HAP-1 (cell line): ENCODE measurements around the gene BTBD7.
"Not testable (repeated sequence)": the region's sequence is repeated elsewhere in the genome, so short reads cannot be mapped to it uniquely, and the experiment has no call there.

ENCODE experiments used
- DNase-seq, 2 experiments: peaks; one replicate each; pipeline ENCODE4 v3.0.0-alpha.2; 2016 to 2020; ENCODE audit warnings: low spot score in 2 of 2
- H3K27me3 ChIP-seq: fragments of 250-450 bp; sonication (Bioruptor Pico); 2 replicates; pipeline ENCODE4 v1.5.1; 2020; ENCODE audit warnings: low read depth, mild to moderate bottlenecking, moderate library complexity
- H3K36me3 ChIP-seq: fragments of 250-450 bp; sonication (Bioruptor Pico); replicated peaks from 2 replicates; pipeline ENCODE4 v1.5.1; 2020; ENCODE audit warnings: mild to moderate bottlenecking
- H3K4me1 ChIP-seq: fragments of 250-450 bp; sonication (Bioruptor Pico); 2 replicates; pipeline ENCODE4 v1.5.1; 2020; ENCODE audit warnings: mild to moderate bottlenecking
- H3K4me3 ChIP-seq: fragments of 250-450 bp; sonication (Bioruptor Pico); 2 replicates; pipeline ENCODE4 v1.5.1; 2020; ENCODE audit warnings: mild to moderate bottlenecking, moderate library complexity
- H3K9me3 ChIP-seq: fragments of 250-450 bp; sonication (Bioruptor Pico); 2 replicates; pipeline ENCODE4 v1.5.1; 2020; ENCODE audit warnings: mild to moderate bottlenecking, moderate library complexity
- in situ Hi-C: fragments of 300-500 bp; cut with MboI; formaldehyde crosslinking; loops from 3 replicates; pipeline ENCODE4 v1.14.3; 2020; ENCODE audit warnings: low sequenced_read_pairs, inconsistent platforms, mixed read lengths

The BTBD7 gene

DNA sequence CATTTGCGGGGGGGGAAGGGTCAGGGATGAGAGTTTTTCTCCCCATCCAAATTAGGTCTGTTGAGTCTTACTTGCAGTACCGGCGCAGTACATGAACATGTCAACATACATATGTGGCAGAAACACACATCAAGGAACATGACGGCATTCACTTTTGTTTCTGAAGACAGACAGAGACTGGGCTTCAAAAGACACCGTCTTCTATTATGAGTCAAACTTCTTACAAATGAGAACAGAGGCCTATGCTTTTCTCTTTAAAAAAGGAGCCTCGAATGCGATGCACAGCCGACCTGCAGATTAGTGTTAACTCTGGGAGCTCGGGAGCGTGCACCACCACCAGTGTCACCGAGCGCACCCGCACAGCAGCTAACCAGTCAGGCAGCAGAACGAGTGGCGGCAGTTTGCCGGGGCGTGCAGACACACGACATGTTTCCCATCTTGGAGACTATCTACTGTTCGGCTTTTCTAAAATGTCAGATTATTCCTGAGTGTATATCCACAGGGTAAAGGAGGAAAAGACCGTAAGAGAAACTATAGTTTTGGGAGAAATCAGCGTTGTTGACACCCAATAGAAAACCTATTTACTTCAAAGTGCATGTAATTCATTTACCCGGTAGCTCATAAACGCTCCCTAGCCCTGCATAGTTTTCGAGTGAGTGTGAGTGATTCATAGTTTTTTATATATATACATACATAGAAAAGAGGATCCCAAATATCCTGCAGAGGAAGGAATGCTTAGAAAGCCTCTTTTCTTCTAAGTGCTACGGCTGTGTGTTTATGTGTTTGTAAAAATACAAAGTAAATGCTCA lies 92.8 kb downstream of the BTBD7 start:
- Histone ChIP-seq H3K4me3 (no peak overlapping the region), H3K27me3 (no peaks in the 10 kb centered on the region), H3K4me1 (no peaks in the 10 kb centered on the region), H3K9me3 (no peaks in the 10 kb centered on the region), H3K36me3 (peaks cover 6% of the 10 kb centered on the region)
- in situ Hi-C loops, result no loop called here
- no peak for DNase-seq

DNA sequence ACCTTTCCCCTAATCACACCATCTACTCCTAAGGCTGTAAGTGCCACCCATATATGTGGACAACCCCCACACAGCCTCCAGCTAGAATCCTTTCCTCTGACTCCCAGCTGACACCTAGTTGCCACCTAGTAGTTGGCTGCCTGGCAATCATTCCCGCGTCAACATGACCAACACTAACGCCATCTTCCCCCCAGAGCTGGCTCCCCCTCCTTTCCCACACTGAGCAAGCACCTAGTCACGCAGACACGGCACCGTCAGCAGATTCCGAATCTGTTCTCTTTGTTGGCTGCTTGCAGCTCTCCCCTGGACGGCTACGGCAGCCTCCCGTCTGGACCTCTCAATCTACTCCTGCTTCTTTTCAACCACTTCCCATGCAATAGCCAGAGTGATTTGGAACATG lies 98.0 kb downstream of the BTBD7 start:
- Histone ChIP-seq H3K4me3 (no peak overlapping the region), H3K36me3 (no peaks in the 10 kb centered on the region), H3K9me3 (no peaks in the 10 kb centered on the region), H3K27me3 (no peaks in the 10 kb centered on the region), H3K4me1 (no peaks in the 10 kb centered on the region)
- no peak for DNase-seq
- in situ Hi-C loops, result no loop called here

DNA sequence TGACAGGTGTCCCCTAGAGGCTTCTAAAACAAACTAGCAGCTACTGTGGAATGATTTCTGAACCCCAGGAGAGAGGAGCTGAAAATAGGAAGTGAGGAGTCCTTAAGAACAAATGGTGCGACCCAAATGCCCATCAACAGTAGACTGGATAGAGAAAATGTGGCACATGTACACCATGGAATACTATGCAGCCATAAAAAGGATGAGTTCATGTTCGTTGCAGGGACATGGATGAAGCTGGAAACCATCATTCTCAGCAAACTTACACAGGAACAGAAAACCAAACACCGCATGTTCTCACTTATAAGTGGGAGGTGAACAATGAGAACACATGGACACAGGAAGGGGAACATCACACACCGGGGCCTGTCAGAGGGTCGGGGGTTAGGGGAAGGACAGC lies 99.8 kb downstream of the BTBD7 start:
- in situ Hi-C loops, H3K9me3 ChIP-seq, H3K4me1 ChIP-seq, DNase-seq, H3K4me3 ChIP-seq, H3K36me3 ChIP-seq, H3K27me3 ChIP-seq: not testable (repeated sequence)

DNA sequence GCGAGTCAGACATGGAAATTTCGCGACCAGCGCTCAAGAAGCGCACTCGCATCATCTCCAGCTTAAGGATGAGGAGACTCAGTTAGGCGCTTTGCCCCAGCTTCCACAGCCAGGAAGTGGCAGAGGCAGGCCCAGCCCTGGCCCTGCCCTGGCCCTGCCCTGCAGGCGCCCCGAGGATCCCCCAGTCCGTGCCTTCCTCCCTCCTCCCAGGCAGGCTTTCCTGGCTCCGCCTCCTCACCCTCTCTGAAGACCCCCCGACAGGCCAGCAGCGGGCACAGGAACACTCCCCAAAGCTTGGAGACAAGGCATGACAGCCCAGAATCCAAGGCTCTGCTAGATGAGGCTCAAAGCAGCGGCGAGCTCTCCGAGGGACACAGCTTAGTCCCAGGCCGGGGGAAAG lies 100.7 kb downstream of the BTBD7 start:
- peaks cover 16% of the 10 kb centered on the region for H3K36me3 ChIP-seq
- H3K4me3 ChIP-seq, result no peak overlapping the region
- H3K4me1 ChIP-seq, result no peaks in the 10 kb centered on the region
- H3K27me3 ChIP-seq, result no peaks in the 10 kb centered on the region
- H3K9me3 ChIP-seq, result no peaks in the 10 kb centered on the region
- DNase-seq, result no peak
- in situ Hi-C loops, result no loop called here

DNA sequence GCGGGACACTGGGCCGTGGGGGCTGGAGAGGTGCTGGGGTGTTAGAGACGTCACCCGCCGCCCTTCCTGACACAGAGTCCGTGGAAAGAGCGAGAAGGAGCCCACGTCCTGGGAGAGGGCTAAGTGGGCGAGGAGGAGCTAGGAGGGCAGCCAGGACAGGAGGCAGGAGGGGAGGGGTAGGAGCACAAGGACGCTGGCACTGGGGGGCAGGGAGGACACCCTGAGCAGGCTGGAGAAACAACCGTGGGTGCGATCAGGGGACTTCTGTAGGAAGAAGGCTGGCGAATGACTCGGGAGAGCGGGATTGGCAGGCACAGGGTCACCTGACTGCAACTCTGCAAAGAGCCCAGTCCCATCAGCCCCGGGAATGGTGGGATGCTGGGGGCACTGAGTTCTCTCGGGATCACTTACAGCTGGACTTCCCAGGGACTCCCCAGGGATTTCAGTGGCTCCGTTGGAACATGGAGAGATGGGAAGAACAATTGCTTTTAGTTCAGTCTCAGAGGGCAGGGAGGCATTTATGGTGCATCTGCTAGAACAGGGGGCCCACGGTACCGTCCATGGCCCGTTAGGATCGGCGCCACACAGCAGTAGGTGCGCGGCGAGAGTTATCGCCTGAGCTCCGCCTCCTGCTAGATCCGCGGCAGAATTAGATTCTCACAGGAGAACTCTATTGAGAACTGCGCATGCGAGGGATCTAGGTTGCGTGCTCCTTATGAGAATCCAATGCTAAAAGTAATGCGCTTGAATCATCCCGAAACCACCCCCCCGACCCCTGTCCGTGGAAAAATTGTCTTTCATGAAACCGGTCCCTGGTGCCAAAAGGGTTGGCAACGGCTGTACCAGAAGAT lies 101.5 kb downstream of the BTBD7 start:
- Histone ChIP-seq H3K27me3 (no peaks in the 10 kb centered on the region), H3K4me1 (no peaks in the 10 kb centered on the region), H3K4me3 (no peak overlapping the region), H3K9me3 (no peaks in the 10 kb centered on the region), H3K36me3 (peaks cover 20% of the 10 kb centered on the region)
- DNase-seq, result peak in 1 of 2 experiments; percentile 27
- in situ Hi-C loops, result no loop called here

DNA sequence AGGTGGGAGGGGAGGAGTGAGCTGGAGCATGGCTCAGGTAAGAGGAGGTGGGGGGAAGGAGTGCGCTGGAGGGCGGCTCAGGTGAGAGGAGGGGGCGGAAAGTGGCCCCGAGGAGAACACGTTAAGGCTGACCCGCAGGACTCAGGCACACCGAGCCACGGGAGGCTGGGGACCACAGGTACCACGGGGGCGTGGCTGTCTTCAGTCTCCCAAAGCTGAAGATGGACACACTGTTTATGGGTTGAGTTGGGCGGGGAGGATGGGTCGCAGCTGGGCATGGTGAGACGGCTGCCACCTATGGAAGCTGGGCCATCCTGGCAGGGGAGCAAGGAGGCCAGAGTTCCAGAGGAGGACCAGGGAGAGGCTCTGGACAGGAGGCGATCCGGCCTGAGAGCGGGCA lies 102.3 kb downstream of the BTBD7 start:
- in situ Hi-C loops, result no loop called here
- no peak for DNase-seq

DNA sequence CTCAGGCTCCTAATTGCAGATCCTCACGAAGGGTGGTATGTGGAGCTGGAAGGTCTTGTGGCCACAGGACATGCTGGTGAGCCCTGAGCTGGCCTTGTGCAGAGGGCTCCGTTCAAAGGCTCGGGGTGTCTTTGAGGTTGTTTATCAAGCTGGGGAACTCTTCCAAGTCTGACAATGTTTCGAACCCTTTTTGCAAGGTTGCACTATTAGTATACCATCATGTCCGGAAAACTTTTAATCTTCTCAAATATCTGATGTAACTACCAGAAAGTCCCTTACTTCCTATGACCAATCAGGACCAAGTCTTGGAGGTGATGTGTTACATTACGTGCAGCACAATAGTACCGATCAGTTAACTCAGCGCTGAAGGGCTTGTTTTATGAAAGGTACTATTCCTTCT lies 104.3 kb downstream of the BTBD7 start:
- Histone ChIP-seq H3K36me3 (peaks cover 38% of the 10 kb centered on the region), H3K9me3 (no peaks in the 10 kb centered on the region), H3K4me3 (no peak overlapping the region), H3K4me1 (no peaks in the 10 kb centered on the region), H3K27me3 (no peaks in the 10 kb centered on the region)
- DNase-seq, result no peak
- in situ Hi-C loops, result no loop called here

More for the DNA sequence above, 102.3 kb downstream of the BTBD7 start:
- Histone ChIP-seq H3K4me3 (no peak overlapping the region), H3K27me3 (no peaks in the 10 kb centered on the region), H3K4me1 (no peaks in the 10 kb centered on the region), H3K36me3 (peaks cover 26% of the 10 kb centered on the region), H3K9me3 (no peaks in the 10 kb centered on the region)

DNA sequence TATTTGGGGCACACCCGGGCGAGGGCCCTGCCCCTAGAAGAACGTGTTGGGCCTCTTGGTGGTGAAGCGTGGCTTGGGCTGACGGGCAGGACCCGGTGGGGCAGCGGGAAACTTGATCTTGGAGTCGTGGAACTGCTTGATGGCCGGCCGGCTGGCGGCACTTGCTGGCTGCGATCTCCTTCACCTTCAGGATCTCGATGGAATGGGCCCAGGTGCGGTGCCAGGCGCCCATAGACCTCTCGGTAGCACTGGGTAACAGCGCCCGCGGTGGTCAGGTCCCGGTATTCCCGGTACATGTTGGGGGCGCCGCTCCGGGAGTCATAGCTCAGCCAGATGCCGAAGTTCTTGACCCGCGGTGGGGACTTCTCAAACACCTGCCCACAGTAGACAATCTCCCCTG lies 109.3 kb downstream of the BTBD7 start:
- Histone ChIP-seq H3K4me3 (no peak overlapping the region), H3K4me1 (no peaks in the 10 kb centered on the region), H3K9me3 (no peaks in the 10 kb centered on the region), H3K27me3 (no peaks in the 10 kb centered on the region), H3K36me3 (peaks cover 71% of the 10 kb centered on the region)
- DNase-seq, result no peak
- in situ Hi-C loops, result no loop called here

DNA sequence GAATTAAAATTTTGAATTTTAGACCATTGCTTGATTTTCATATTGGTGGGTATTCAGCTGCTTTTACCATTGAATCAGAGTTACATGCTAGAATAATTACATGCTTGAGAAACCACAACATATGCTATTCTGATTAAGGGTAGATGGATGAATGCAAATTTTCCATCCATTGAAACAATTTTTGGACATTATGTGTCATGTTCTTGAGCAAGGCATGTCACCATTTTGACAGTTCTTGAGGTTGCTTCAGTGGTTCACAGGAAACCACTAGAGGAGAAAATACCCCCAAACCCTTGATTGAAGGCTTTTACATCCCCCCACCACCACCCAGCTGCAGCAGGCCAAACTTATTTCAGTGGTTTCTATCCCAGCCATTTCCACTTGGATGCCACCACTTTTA lies 112.3 kb downstream of the BTBD7 start:
- H3K9me3 ChIP-seq, result no peaks in the 10 kb centered on the region
- no peaks in the 10 kb centered on the region for H3K4me1 ChIP-seq
- H3K4me3 ChIP-seq, result no peak overlapping the region
- no peaks in the 10 kb centered on the region for H3K27me3 ChIP-seq
- in situ Hi-C loops, result no loop called here
- DNase-seq, result no peak
- H3K36me3 ChIP-seq, result peaks cover 69% of the 10 kb centered on the region

DNA sequence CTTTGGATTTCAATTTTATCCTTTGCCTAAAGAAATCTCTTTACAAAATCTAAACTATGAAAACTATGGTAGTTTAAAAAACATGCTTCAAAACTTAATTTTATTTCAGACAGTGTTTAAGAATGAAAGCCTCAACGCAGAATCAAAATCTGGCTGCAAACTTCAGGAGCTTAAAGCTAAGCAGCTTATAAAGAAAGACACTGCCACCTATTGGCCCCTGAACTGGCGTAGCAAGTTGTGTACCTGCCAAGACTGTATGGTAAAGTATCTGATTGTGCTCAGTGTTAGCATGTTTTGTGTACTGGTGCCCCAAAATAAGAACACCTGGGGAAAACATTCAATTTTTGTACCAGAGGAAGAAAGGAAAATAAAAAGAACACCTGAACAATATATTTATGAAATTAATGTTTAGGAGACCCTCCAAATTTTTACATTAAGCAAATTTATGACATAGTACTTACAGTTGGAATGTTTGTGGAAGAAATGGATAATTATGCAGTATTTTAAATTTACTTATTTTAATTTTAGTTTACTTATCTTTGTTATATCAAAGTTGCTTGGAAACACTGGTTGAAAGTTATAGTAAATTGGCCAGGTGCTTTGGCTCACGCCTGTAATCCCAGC lies 113.6 kb downstream of the BTBD7 start:
- H3K36me3 ChIP-seq, result peaks cover 72% of the 10 kb centered on the region
- H3K4me3 ChIP-seq, result no peak overlapping the region
- H3K27me3 ChIP-seq, result no peaks in the 10 kb centered on the region

DNA sequence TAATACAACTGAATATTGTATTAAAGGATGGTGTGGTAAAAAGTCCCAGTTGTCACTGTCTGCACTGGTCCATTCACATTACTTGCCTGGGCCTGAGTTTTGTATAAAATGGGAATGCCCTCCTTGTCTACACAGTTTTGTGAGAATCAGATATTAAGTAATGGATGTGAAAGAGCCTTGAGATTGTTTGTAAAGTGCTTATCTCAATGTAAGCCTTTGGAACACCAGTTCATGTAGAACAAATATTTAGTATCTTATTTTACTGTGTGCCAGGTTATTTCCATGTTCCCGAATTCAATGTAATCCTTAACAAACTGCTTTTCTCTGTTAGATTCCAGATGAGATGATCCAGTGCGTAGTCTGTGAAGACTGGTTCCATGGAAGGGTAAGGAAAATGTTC lies 118.2 kb downstream of the BTBD7 start:
- Histone ChIP-seq H3K27me3 (no peaks in the 10 kb centered on the region), H3K9me3 (no peaks in the 10 kb centered on the region), H3K4me3 (no peak overlapping the region), H3K4me1 (peaks cover under 1% of the 10 kb centered on the region; the same call in 1 of the 2 replicates), H3K36me3 (peaks cover 60% of the 10 kb centered on the region)
- in situ Hi-C loops, result no loop called here
- DNase-seq, result no peak

More for the DNA sequence above, 113.6 kb downstream of the BTBD7 start:
- Histone ChIP-seq H3K9me3 (no peaks in the 10 kb centered on the region), H3K4me1 (no peaks in the 10 kb centered on the region)
- in situ Hi-C loops, result no loop called here
- DNase-seq, result peak; percentile 39 to 52

DNA sequence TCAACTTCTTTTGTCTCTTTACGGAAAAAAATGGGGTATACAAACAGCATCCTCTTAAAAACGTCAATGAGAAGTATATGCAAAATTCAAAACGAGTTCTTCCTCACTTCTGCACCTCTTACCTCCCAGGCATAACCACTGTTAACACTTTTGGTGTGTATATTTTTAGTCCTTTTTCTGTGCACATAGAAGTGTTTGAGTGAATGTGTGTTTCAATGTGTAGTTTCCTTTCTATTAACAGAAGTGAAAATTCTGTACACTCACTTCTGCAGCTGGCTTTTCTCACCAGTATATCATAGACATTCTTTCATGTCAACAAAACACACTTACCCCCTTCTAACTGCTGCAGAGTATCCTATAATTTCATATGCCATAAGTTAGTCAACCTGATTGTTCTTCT lies 120.4 kb downstream of the BTBD7 start:
- Histone ChIP-seq H3K9me3 (no peaks in the 10 kb centered on the region), H3K36me3 (peaks cover 53% of the 10 kb centered on the region), H3K4me3 (no peak overlapping the region), H3K4me1 (peaks cover 12% of the 10 kb centered on the region; the same call in 1 of the 2 replicates), H3K27me3 (no peaks in the 10 kb centered on the region)
- no peak for DNase-seq
- in situ Hi-C loops, result no loop called here

DNA sequence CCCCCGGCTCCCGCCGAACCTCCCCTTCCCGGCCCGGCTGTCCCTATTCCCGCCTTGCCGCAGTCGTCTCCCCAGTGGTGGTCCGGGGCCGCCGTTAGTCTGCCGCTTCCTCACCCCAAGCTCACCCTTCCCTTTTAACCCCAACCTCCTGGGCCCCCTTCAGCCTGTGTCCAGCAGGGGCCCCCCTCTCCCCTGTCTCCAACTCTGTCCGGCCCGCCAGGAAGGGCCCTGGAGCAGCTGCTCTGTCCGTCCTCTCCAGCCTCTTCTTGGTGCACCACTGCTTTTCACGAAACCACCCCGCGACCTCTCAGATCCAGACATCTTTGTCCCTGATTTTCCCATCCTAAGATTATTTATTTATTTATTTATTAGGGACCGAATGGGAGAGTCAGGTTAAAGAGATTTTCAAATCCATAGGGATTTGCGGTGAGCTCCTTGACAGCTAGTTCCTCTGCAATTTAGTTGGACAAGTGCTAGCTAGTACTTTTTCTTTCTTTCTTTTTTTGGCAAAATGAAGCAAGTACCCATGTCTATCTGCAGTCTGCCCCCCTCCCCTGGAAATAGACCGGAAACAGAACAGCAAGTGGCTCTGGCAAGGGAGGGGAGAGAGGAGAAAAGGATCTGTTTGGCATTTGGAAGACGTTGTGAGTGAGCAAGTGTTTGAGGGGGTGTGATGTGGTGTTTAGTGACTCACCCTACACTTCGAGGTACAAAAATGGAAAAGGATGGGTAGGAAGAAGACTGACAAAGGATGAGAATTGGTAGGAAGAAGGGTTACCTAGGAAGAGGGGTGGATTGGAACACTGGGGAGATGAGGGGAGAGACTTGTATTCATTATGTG lies 125.1 kb downstream of the BTBD7 start:
- peak; percentile 59 to 72 for DNase-seq

More for the DNA sequence above, 125.1 kb downstream of the BTBD7 start:
- H3K4me3 ChIP-seq, result peak overlapping the region; percentile 90
- H3K27me3 ChIP-seq, result no peaks in the 10 kb centered on the region
- peaks cover 25% of the 10 kb centered on the region for H3K36me3 ChIP-seq
- H3K4me1 ChIP-seq, result peaks cover 12% of the 10 kb centered on the region; the same call in 1 of the 2 replicates
- no peaks in the 10 kb centered on the region for H3K9me3 ChIP-seq
- in situ Hi-C loops, result no loop called here
